ENCODE results near the gene HYCC1. TPM values are rescaled to one million over a fixed set of nuclear protein-coding genes. Genes with fewer than 3 reads are reported as not detected.
"Not testable (repeated sequence)": the region's sequence is repeated elsewhere in the genome, so short reads cannot be mapped to it uniquely, and the experiment has no call there.

HYCC1 gene
- polyA plus RNA-seq, 1 experiment = 80.3 TPM

- H3K27ac ChIP-seq (ENCODE audit: low read depth, low read length) = no peak overlapping the region
- CTCF ChIA-PET = interaction anchor here (1.2 kb wide), 1 partner anchor 101 kb away, joined by 3 read pairs; no protein-coding TSS in a partner anchor
- H3K9me3 ChIP-seq (ENCODE audit: control insufficient read depth, insufficient read depth, low read length) = no peaks in the 10 kb centered on the region
- H3K4me3 ChIP-seq (ENCODE audit: low read depth, low read length) = no peak overlapping the region
- TF ChIP-seq, protein P1, sequence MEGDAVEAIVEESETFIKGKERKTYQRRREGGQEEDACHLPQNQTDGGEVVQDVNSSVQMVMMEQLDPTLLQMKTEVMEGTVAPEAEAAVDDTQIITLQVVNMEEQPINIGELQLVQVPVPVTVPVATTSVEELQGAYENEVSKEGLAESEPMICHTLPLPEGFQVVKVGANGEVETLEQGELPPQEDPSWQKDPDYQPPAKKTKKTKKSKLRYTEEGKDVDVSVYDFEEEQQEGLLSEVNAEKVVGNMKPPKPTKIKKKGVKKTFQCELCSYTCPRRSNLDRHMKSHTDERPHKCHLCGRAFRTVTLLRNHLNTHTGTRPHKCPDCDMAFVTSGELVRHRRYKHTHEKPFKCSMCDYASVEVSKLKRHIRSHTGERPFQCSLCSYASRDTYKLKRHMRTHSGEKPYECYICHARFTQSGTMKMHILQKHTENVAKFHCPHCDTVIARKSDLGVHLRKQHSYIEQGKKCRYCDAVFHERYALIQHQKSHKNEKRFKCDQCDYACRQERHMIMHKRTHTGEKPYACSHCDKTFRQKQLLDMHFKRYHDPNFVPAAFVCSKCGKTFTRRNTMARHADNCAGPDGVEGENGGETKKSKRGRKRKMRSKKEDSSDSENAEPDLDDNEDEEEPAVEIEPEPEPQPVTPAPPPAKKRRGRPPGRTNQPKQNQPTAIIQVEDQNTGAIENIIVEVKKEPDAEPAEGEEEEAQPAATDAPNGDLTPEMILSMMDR (IDR thresholded peaks at IDR 0.05; ENCODE audit: low read depth, low read length) = no peak
- H3K27me3 ChIP-seq (ENCODE audit: control insufficient read depth, insufficient read depth, low read length) = no peaks in the 10 kb centered on the region
- DNase-seq (ENCODE audit: low read depth, low spot score) = no peak
- POLR2A ChIA-PET = no interaction called here
Measured at GRCh38 chr7:22985436-22985835, 28.5 kb downstream of the HYCC1 start.

DNA sequence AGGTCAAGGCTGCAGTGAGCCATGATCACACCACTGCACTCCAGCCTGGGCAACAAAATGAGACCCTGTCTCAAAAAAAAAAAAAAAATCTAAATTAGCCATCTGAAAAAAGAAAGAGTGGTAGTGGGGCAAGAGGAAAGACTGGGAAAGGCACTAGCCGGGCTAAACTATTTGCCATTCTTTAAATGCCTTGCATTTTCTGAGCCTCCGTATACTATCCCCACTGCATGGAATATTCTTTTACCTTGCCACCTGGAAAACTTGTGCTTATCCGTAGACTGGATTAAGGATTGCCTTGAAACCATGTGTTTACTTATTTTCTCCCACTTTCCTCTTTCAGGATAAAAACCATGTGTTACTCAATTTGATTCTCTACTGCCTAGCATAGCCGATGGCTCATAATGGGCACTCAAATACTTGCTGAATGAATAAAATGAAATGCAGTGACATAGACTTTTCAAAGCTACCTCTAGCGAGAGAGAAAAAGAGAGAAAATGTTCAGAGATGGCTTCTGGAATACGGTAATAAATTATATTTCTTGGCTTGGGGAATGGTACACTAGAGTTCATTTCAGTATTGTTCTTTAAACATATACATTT, 30.6 kb downstream of the HYCC1 start:
- no peak overlapping the region for H3K4me3 ChIP-seq (ENCODE audit: low read depth, low read length)
- ChIA-PET POLR2A (no interaction called here), CTCF (no interaction called here)
- no peak for DNase-seq (ENCODE audit: low read depth, low spot score)
- H3K27ac ChIP-seq (ENCODE audit: low read depth, low read length) = no peak overlapping the region
- no peaks in the 10 kb centered on the region for H3K9me3 ChIP-seq (ENCODE audit: control insufficient read depth, insufficient read depth, low read length)
- TF ChIP-seq, protein P1 (IDR thresholded peaks at IDR 0.05; ENCODE audit: low read depth, low read length) = no peak
- no peaks in the 10 kb centered on the region for H3K27me3 ChIP-seq (ENCODE audit: control insufficient read depth, insufficient read depth, low read length)

DNA sequence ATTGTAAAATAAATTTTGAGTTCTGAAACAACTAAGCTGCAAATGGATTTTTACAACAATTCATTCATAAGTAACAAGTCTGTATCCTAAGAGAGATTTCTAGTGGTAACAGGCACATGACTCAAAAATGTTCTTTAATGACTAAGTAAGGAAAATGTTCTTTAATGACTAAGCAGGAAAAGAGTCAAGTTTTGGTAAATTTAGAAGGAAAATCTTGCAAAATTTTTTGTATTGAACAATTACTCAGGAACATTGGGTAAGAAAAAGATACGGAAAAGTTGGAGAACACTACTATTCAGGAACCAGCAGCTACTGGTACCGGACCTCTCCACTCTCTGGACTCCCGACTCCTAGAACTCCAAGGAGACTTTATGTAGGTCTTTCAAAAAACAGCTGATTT, 33.5 kb downstream of the HYCC1 start:
- ChIA-PET POLR2A (no interaction called here), CTCF (interaction anchor here (0.7 to 1.3 kb wide), 2 partner anchors 74 to 404 kb away, joined by 5 read pairs; no protein-coding TSS in a partner anchor)
- peak; percentile 30 for DNase-seq (ENCODE audit: low read depth, low spot score)
- TF ChIP-seq, protein P1 (IDR thresholded peaks at IDR 0.05; ENCODE audit: low read depth, low read length) = no peak
- no peaks in the 10 kb centered on the region for H3K9me3 ChIP-seq (ENCODE audit: control insufficient read depth, insufficient read depth, low read length)
- no peak overlapping the region for H3K4me3 ChIP-seq (ENCODE audit: low read depth, low read length)
- H3K27me3 ChIP-seq (ENCODE audit: control insufficient read depth, insufficient read depth, low read length) = no peaks in the 10 kb centered on the region
- H3K27ac ChIP-seq (ENCODE audit: low read depth, low read length) = peak overlapping the region; percentile 90

GRCh38 chr7:22979861-22980260, 34.1 kb downstream of the HYCC1 start:
- Histone ChIP-seq H3K4me3 (ENCODE audit: low read depth, low read length) (no peak overlapping the region), H3K27ac (ENCODE audit: low read depth, low read length) (no peak overlapping the region), H3K27me3 (ENCODE audit: control insufficient read depth, insufficient read depth, low read length) (no peaks in the 10 kb centered on the region), H3K9me3 (ENCODE audit: control insufficient read depth, insufficient read depth, low read length) (no peaks in the 10 kb centered on the region)
- TF ChIP-seq, protein P1 (IDR thresholded peaks at IDR 0.05; ENCODE audit: low read depth, low read length) = no peak
- ChIA-PET POLR2A (no interaction called here), CTCF (interaction anchor here (0.7 to 1.3 kb wide), 2 partner anchors 75 to 404 kb away, joined by 5 read pairs; no protein-coding TSS in a partner anchor)
- no peak for DNase-seq (ENCODE audit: low read depth, low spot score)

DNA sequence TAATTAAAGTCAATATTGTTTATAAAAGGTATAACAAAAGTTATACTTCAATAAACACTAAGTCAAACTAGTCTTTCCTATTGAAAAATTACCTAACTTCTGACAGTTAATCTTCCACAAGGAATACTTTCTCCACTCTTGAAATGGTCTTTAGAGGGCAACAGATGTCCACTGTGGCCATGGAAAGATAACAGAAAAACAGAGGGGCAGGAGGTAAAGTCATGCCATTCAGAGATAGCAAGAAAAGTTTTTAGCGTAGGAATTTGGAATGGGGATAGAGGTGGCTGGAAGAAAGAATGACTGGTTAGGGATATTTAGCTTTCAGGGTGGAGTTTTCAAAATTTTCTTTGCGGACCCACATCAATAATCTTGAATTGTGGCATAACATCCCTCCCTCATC, 34.7 kb downstream of the HYCC1 start:
- no peak for DNase-seq (ENCODE audit: low read depth, low spot score)
- CTCF ChIA-PET = no interaction called here
- POLR2A ChIA-PET = no interaction called here
- H3K9me3 ChIP-seq (ENCODE audit: control insufficient read depth, insufficient read depth, low read length) = no peaks in the 10 kb centered on the region
- H3K4me3 ChIP-seq (ENCODE audit: low read depth, low read length) = no peak overlapping the region
- H3K27me3 ChIP-seq (ENCODE audit: control insufficient read depth, insufficient read depth, low read length) = no peaks in the 10 kb centered on the region
- no peak overlapping the region for H3K27ac ChIP-seq (ENCODE audit: low read depth, low read length)
- TF ChIP-seq, protein P1 (IDR thresholded peaks at IDR 0.05; ENCODE audit: low read depth, low read length) = no peak

DNA sequence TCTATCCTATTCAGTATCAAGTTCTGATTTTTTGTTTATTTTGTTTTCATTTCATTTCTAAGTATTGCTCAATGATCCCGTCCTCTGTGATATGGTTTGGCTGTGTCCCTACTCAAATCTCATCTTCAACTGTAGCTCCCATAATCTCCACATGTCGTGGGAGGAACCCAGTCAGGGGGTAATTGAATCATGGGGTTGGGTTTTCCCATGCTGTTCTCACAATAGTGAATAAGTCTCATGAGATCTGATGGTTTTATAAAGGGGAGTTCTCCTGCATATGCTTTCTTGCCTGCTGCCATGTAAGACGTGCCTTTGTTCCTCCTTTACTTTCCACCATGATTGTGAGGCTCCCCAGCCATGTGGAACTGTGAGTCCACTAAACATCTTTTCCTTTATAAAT, 39.3 kb downstream of the HYCC1 start:
- H3K27ac ChIP-seq (ENCODE audit: low read depth, low read length); DNase-seq (ENCODE audit: low read depth, low spot score); H3K4me3 ChIP-seq (ENCODE audit: low read depth, low read length); H3K27me3 ChIP-seq (ENCODE audit: control insufficient read depth, insufficient read depth, low read length); H3K9me3 ChIP-seq (ENCODE audit: control insufficient read depth, insufficient read depth, low read length); POLR2A ChIA-PET; CTCF ChIA-PET: not testable (repeated sequence)
